Neural progenitor cell (in vitro differentiated cells): ENCODE data around the gene FAM163A.

Experiments
- EZH2 ChIP-seq: fragments of 200-600 bp; sonication (generic); IDR thresholded peaks from 2 replicates; pipeline ENCODE4 v1.6.1; 2017; ENCODE audit warnings: antibody characterized with exemption, mild to moderate bottlenecking, moderate library complexity
- EZH2phosphoT487 ChIP-seq: fragments of 200-600 bp; sonication (generic); IDR thresholded peaks from 2 replicates; pipeline ENCODE4 v1.6.1; 2017; ENCODE audit warnings: antibody characterized with exemption
- TF ChIP-seq, protein P1 (sequence below): fragments of 200-600 bp; sonication (generic); IDR thresholded peaks from 2 replicates; pipeline ENCODE4 v1.5.1; 2017; ENCODE audit warnings: antibody characterized with exemption, mild to moderate bottlenecking

- TF ChIP-seq, protein P1, sequence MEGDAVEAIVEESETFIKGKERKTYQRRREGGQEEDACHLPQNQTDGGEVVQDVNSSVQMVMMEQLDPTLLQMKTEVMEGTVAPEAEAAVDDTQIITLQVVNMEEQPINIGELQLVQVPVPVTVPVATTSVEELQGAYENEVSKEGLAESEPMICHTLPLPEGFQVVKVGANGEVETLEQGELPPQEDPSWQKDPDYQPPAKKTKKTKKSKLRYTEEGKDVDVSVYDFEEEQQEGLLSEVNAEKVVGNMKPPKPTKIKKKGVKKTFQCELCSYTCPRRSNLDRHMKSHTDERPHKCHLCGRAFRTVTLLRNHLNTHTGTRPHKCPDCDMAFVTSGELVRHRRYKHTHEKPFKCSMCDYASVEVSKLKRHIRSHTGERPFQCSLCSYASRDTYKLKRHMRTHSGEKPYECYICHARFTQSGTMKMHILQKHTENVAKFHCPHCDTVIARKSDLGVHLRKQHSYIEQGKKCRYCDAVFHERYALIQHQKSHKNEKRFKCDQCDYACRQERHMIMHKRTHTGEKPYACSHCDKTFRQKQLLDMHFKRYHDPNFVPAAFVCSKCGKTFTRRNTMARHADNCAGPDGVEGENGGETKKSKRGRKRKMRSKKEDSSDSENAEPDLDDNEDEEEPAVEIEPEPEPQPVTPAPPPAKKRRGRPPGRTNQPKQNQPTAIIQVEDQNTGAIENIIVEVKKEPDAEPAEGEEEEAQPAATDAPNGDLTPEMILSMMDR, result no peak
- TF ChIP-seq EZH2 (no peak), EZH2phosphoT487 (no peak)
Observed at GRCh38 chr1:179825206-179825605, 82.1 kb downstream of the FAM163A start.
